NT2/D1 (cell line): ENCODE data around the gene TMEM52.

Source experiments
- DNase-seq: peaks from one replicate; pipeline ENCODE4 v3.0.0-alpha.2; 2011; ENCODE audit warnings: low read depth, low spot score
- H3K27me3 ChIP-seq: 2 replicates; pipeline ENCODE4 v1.6.0; 2011; ENCODE audit warnings: mild to moderate bottlenecking; ENCODE audit not compliant: insufficient read length, insufficient read depth
- H3K36me3 ChIP-seq: 2 replicates; pipeline ENCODE4 v1.6.1; 2011; ENCODE audit warnings: mild to moderate bottlenecking, low read length, mixed read lengths; ENCODE audit not compliant: insufficient read depth, insufficient read length
- H3K4me1 ChIP-seq: 2 replicates; pipeline ENCODE4 v1.5.1; 2011; ENCODE audit not compliant: insufficient read depth, insufficient read length
- H3K4me3 ChIP-seq: 2 replicates; pipeline ENCODE4 v1.5.1; 2011; ENCODE audit warnings: low read depth; ENCODE audit not compliant: insufficient read length
- H3K9ac ChIP-seq: 2 replicates; pipeline ENCODE4 v1.6.0; 2011; ENCODE audit warnings: low read depth; ENCODE audit not compliant: insufficient read length
- H3K9me3 ChIP-seq: 2 replicates; pipeline ENCODE4 v1.5.1; 2011; ENCODE audit warnings: mild to moderate bottlenecking, low read length; ENCODE audit not compliant: insufficient read depth
- SUZ12 ChIP-seq: IDR thresholded peaks from 2 replicates; pipeline ENCODE4 v1.6.1; 2011; ENCODE audit not compliant: insufficient read length, insufficient read depth; ENCODE audit errors: extremely low read depth
- YY1 ChIP-seq: IDR thresholded peaks from 2 replicates; pipeline ENCODE4 v1.6.1; 2011; ENCODE audit not compliant: insufficient read length, insufficient read depth
- ZNF274 ChIP-seq: IDR thresholded peaks from 2 replicates; pipeline ENCODE4 v1.6.1; 2011; ENCODE audit warnings: mild to moderate bottlenecking, low read depth, low read length

TMEM52 gene

DNA sequence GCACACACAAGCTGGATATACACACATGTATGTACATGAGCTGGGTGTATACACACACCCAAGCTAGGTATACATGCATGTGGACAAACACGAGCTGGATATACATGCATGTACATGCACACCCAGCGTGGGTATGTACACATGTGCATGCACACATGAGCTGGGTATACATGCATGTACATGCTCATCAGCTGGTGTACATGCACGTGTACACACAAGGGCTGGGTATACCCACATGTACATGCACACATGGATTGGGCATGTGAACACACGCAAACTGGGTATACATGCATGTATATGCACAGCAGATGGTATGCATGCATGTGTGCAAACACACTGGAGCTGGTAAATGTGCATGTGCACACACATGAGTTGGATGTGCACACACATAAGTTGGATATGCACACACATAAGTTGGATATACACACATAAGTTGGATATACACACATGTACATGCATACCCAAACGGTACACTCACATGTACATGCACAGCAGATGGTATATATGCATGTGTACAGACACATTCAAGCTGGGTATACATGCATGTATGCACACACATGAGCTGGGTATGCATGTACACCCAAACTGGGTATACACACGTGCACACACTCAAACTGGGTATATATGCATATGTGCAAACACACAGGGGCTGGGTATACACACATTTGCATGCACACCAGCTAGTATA lies 20.7 kb downstream of the TMEM52 start:
- peaks cover 33% of the 10 kb centered on the region for H3K4me1 ChIP-seq
- no peak for DNase-seq
- H3K9ac ChIP-seq, result no peak overlapping the region
- H3K27me3 ChIP-seq, result no peaks in the 10 kb centered on the region
- TF ChIP-seq ZNF274, result no peak
- TF ChIP-seq SUZ12, result no peak
- TF ChIP-seq YY1, result no peak
- no peaks in the 10 kb centered on the region for H3K36me3 ChIP-seq
- no peaks in the 10 kb centered on the region for H3K9me3 ChIP-seq
- H3K4me3 ChIP-seq, result no peak overlapping the region

DNA sequence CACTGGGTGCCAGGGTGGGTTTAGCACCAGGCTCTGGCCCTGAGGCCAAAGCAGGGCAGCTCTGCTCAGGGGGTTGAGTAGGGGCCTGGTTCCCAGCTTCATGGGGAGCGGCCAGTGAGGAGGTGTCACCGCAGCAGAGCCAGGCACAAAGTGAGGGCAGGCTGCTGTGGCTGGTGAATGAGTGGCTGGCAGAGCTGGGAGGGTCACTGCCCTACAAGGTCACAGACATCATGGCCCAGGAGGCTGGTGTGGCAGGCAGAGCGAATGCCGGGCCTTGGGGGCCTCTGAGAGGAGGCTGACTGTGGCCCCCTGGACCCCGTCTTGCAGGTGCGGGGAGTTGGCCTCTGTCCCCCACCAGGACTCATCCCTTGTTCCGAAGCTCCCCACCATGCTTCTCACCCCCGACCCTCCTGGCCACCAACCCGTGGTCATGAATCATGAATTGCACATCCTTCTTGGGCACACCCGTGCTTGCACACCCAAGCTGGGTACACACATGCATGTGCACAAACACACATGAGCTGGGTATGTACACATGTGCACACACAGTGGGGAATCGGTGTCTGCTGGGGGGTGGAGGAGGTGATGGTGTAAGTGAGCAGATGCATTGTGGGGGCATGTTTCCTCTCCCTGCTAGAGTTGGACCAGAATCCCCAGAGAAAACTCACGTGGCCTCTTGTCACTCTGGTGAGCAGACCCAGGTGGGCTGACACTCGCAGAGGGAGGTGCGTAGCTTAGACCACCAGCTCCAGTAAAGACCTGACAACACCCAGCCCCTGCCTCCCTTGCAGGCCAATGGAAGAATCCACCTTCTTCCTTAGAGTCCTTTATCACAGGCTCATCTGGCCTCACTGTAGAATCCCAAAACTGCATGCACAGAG lies 23.4 kb downstream of the TMEM52 start:
- no peak for DNase-seq
- Histone ChIP-seq H3K9ac (peak overlapping the region; percentile 61), H3K27me3 (no peaks in the 10 kb centered on the region), H3K9me3 (no peaks in the 10 kb centered on the region), H3K4me1 (peaks cover 38% of the 10 kb centered on the region), H3K4me3 (no peak overlapping the region), H3K36me3 (peaks cover 7% of the 10 kb centered on the region)
- TF ChIP-seq SUZ12 (no peak), YY1 (no peak), ZNF274 (no peak)

DNA sequence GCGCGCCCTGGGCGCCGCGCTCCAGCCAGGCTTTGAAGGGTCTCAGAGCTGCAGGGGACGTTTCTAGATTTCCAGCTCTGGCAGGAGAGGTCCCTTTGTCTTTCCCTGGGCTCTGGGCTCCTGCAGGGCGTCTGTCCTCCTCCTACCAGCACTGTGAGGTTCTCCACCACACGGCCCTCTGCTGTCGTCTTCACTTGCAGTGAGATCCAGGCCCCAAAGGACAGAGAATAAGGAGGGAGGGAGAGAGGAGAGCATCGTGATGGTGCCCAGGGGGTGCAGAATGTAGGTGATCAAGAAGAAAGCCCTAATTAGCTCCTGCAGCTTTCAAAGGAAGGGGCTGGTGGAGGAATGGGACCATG lies 24.0 kb downstream of the TMEM52 start:
- H3K4me1 ChIP-seq, result peaks cover 38% of the 10 kb centered on the region
- TF ChIP-seq YY1 (no peak), SUZ12 (no peak), ZNF274 (no peak)
- no peak overlapping the region for H3K4me3 ChIP-seq
- DNase-seq, result no peak
- H3K36me3 ChIP-seq, result peaks cover 7% of the 10 kb centered on the region
- H3K9ac ChIP-seq, result peak overlapping the region; percentile 61
- no peaks in the 10 kb centered on the region for H3K27me3 ChIP-seq
- H3K9me3 ChIP-seq, result no peaks in the 10 kb centered on the region

DNA sequence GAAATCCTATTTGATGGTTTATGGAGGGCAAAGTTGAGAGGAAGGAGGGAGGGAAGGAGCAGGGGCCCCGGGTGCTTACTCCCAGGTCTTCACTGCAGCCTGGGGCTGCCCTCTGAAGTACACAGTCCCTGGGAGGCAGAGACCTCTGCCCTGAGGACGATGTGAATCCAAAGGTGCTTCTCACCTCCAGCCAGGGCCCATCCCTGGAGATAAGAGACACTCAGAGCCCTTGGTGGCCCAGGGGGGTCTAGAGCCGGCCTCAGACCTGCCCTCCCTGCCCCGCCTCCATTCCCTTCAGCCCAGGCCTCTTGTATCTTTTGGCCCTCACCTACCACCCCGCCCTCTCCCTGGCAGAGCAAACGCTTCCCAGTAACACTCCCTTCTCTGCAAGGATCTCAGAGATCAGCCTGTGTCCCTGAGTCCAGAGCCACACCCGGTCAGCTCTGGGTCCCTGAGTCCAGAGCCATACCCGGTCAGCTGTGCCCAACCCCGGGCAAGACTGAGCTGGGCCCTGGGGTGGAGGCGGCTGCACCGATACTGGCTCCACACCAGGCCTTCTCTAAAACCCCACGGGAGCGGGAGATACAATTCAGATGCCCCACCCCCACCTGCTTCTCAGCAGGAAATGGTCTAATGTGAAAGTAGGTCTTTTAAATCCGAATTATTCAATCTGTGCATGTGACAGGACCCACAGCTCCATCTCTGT lies 24.6 kb downstream of the TMEM52 start:
- TF ChIP-seq YY1 (no peak), SUZ12 (no peak), ZNF274 (no peak)
- Histone ChIP-seq H3K36me3 (peaks cover 7% of the 10 kb centered on the region), H3K9me3 (no peaks in the 10 kb centered on the region), H3K27me3 (no peaks in the 10 kb centered on the region), H3K4me3 (no peak overlapping the region), H3K4me1 (peaks cover 36% of the 10 kb centered on the region), H3K9ac (peak overlapping the region; percentile 61)
- DNase-seq, result no peak

DNA sequence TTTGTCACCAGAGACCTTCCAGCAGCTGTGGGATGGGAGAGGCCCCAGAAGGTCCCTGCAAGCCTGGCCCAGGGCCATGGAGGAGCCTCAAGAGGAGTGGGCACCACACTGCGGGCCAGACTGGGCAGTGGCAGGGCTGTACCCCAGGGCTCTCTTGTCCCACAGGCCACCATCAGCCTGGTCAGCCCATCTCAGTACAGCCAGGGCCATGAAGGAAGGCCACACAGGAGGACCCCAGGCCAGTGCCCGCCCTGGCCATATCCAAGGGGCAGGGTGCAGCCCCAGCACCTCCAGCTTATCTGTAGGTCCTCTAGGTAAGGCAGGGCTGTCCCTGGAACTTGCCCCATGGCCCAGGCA lies 25.1 kb downstream of the TMEM52 start:
- Histone ChIP-seq H3K27me3 (no peaks in the 10 kb centered on the region), H3K9ac (peak overlapping the region; percentile 56), H3K4me1 (peaks cover 32% of the 10 kb centered on the region), H3K36me3 (peaks cover 7% of the 10 kb centered on the region), H3K4me3 (no peak overlapping the region), H3K9me3 (no peaks in the 10 kb centered on the region)
- no peak for DNase-seq
- no peak for TF ChIP-seq ZNF274
- TF ChIP-seq YY1, result no peak
- TF ChIP-seq SUZ12, result no peak

DNA sequence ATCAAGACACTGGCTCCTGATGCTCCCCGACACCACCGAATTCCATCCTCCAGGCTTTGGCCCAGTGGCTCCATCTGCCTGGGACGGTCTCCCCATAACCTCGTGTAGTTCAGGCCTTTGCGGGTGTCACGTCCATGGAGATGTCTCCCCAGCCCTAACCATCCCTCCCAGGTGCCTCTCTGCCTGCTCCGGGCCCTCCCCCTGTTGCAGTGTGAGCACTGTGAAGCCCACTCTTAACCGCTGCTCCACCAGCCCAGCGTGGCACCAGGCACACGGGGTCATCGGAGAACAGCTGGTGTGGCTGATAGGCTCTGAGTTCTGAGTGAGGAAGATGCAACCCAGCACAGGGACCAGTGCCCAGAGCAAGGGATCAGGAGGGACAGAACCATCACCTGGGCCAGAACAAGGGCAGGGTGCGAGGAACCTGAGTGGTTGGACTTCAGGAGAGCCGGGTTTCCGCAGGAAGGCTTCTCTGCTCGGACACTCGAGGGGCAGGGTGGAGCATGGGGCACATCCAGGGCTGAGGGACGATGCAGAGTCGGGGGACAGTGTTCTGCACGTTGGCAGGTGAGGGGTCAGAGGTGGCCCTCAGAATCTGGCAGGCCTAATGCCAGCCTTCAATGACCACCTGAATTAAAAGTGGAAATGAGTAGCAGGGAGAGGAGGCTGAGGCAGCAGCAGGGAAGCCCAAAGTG lies 25.6 kb downstream of the TMEM52 start:
- Histone ChIP-seq H3K4me1 (peaks cover 28% of the 10 kb centered on the region), H3K27me3 (no peaks in the 10 kb centered on the region), H3K36me3 (peaks cover 7% of the 10 kb centered on the region), H3K4me3 (no peak overlapping the region), H3K9me3 (no peaks in the 10 kb centered on the region), H3K9ac (peak overlapping the region; percentile 56)
- TF ChIP-seq YY1 (no peak), SUZ12 (no peak), ZNF274 (no peak)
- no peak for DNase-seq
